ENCODE measurements around the gene RRM2. TPM values are rescaled to one million over a fixed set of nuclear protein-coding genes. Genes with fewer than 3 reads are reported as not detected.

Gene RRM2
- total RNA-seq, 1 experiment from 2014 or later, result 163 TPM

- Histone ChIP-seq H3K14ac (ENCODE audit: insufficient read depth, low read length) (no peak overlapping the region), H3K9ac (ENCODE audit: extremely low read depth, insufficient read length, low read length) (no peak overlapping the region), H3K27me3 (ENCODE audit: insufficient read depth, low read length) (no peaks in the 10 kb centered on the region), H2BK120ac (ENCODE audit: low read depth, low read length, poor library complexity, severe bottlenecking) (no peak overlapping the region), H3K4me2 (ENCODE audit: insufficient read depth, insufficient read length, low read length) (no peak overlapping the region), H2BK12ac (ENCODE audit: insufficient read length, low read depth, low read length) (no peak overlapping the region), H3T11ph (ENCODE audit: low read length) (no peak overlapping the region), H3K79me2 (ENCODE audit: insufficient read depth, low read length) (no peaks in the 10 kb centered on the region), H3K23ac (ENCODE audit: insufficient read length, low read depth, low read length) (no peak overlapping the region), H4K91ac (ENCODE audit: insufficient read length, low read depth, low read length) (no peak overlapping the region), H2AFZ (ENCODE audit: low read length) (no peak overlapping the region), H2BK5ac (ENCODE audit: insufficient read length, low read length) (no peak overlapping the region), H3K79me1 (ENCODE audit: insufficient read depth, low read depth, low read length, poor library complexity, severe bottlenecking) (no peaks in the 10 kb centered on the region), H2BK15ac (ENCODE audit: low read depth, low read length) (no peak overlapping the region), H4K20me1 (ENCODE audit: control insufficient read depth, insufficient read depth, insufficient read length) (no peaks in the 10 kb centered on the region), H3K4ac (ENCODE audit: low read depth, low read length) (no peak overlapping the region), H2AK5ac (ENCODE audit: insufficient read length, low read length) (no peak overlapping the region), H3K9me3 (ENCODE audit: control insufficient read depth, low read depth, low read length) (no peaks in the 10 kb centered on the region), H4K8ac (replicated peaks; ENCODE audit: insufficient read length, low read depth, low read length) (no peak overlapping the region), H3K56ac (ENCODE audit: insufficient read length, low read depth, low read length) (no peak overlapping the region), H3K18ac (ENCODE audit: insufficient read length, low read depth, low read length) (no peak overlapping the region), H3K23me2 (ENCODE audit: insufficient read length, low read depth, low read length, poor library complexity, severe bottlenecking) (no peaks in the 10 kb centered on the region), H3K4me1 (ENCODE audit: insufficient read depth, low read length) (no peaks in the 10 kb centered on the region), H4K5ac (ENCODE audit: insufficient read length, low read depth, low read length) (no peak overlapping the region), H2BK20ac (ENCODE audit: low read depth, low read length, poor library complexity, severe bottlenecking) (no peak overlapping the region), H3K27ac (ENCODE audit: insufficient read length, low read depth, low read length) (no peak overlapping the region)
- Mint-ChIP-seq H3K27me3 (ENCODE audit: low read depth) (no peaks in the 10 kb centered on the region), H3K36me3 (ENCODE audit: insufficient read depth in 1 of 3, low read depth in 3 of 3) (peaks cover 7 to 25% (median 25%) of the 10 kb centered on the region in 3 experiments; a peak in 6 of 7 replicates), H3K27ac (no peak overlapping the region), H3K9me3 (no peaks in the 10 kb centered on the region), H3K4me3 (no peak overlapping the region), H3K4me1 (peaks cover 11 to 13% of the 10 kb centered on the region in 2 experiments)
- DNase-seq, result no peak
- 0 out of 3 replicates have a peak, but pooled peaks have one; percentile 15 for TF ChIP-seq CTCF (conservative IDR thresholded peaks at IDR 0.05)
- no CpG with 5 or more reads among the region's 16 CpGs for WGBS (ENCODE audit: extremely low coverage, insufficient read length, low lambda C conversion rate)
These were observed 18.5 kb downstream of the RRM2 start for GRCh38 chr2:10140841-10141610.
